HEK293 (cell line): ENCODE results near the gene RPL36AL.

Experiments
- CTCF ChIA-PET: fragments of 350-600 bp; formaldehyde crosslinking; extraction: SDS; loops from one replicate; lab custom pipeline; 2021; ENCODE audit warnings: antibody characterized with exemption; lab: Yijun Ruan, JAX
- POLR2A ChIA-PET: fragments of 300-600 bp; formaldehyde crosslinking; extraction: SDS; loops from one replicate; lab custom pipeline; 2020; ENCODE audit warnings: antibody characterized with exemption, inconsistent platforms; lab: Yijun Ruan, JAX
- H3K27ac ChIP-seq: fragments of 200-500 bp; sonication (Bioruptor generic); 2 replicates; pipeline ENCODE4 v1.5.1; 2014; ENCODE audit warnings: low read depth, low read length, control low read depth, inconsistent platforms; ENCODE audit errors: extremely low read depth
- H3K36me3 ChIP-seq, 2 experiments: fragments of 200-500 bp in 1 of 2; sonication (Bioruptor generic) in 1 of 2; 1 replicate in 1 of 2; 2 replicates in 1 of 2; pipeline ENCODE4 v1.5.1; 2014 to 2017; ENCODE audit warnings: inconsistent platforms in 2 of 2, low read length in 2 of 2; ENCODE audit not compliant: control insufficient read depth in 2 of 2, insufficient read depth in 1 of 2
- H3K4me1 ChIP-seq: fragments of 200-500 bp; sonication (Bioruptor generic); 2 replicates; pipeline ENCODE4 v1.5.1; 2014; ENCODE audit warnings: mild to moderate bottlenecking, low read length, inconsistent platforms; ENCODE audit not compliant: control insufficient read depth, insufficient read depth
- H3K4me3 ChIP-seq: 2 replicates; pipeline ENCODE4 v1.5.1; 2011; ENCODE audit warnings: low read depth, mild to moderate bottlenecking, control low read depth, low read length, moderate library complexity
- H3K9me3 ChIP-seq: fragments of 200-500 bp; sonication (Bioruptor generic); 2 replicates; pipeline ENCODE4 v1.5.1; 2014; ENCODE audit warnings: low read depth, low read length, inconsistent platforms; ENCODE audit not compliant: control insufficient read depth, insufficient read depth
- GLIS2 ChIP-seq: fragments of 450-650 bp; formaldehyde crosslinking; IDR thresholded peaks from 2 replicates; pipeline ENCODE4 v1.5.1; 2016; ENCODE audit warnings: missing biosample characterization, missing genetic modification characterization
- REPIN1 ChIP-seq: fragments of 450-650 bp; formaldehyde crosslinking; IDR thresholded peaks from 2 replicates; pipeline ENCODE4 v1.5.1; 2017; ENCODE audit warnings: missing biosample characterization, missing genetic modification characterization, low read depth
- ZBTB21 ChIP-seq: fragments of 450-650 bp; formaldehyde crosslinking; IDR thresholded peaks from 2 replicates; pipeline ENCODE4 v1.5.1; 2017; ENCODE audit warnings: missing biosample characterization, missing genetic modification characterization
- ZBTB48 ChIP-seq: fragments of 450-650 bp; formaldehyde crosslinking; IDR thresholded peaks from 2 replicates; pipeline ENCODE4 v1.5.1; 2016; ENCODE audit warnings: missing biosample characterization, missing genetic modification characterization
- ZNF114 ChIP-seq: fragments of 450-650 bp; formaldehyde crosslinking; IDR thresholded peaks from 2 replicates; pipeline ENCODE4 v1.5.0; 2017; ENCODE audit warnings: missing biosample characterization, missing genetic modification characterization
- ZNF174 ChIP-seq: fragments of 450-650 bp; formaldehyde crosslinking; IDR thresholded peaks from 2 replicates; pipeline ENCODE4 v1.5.0; 2017; ENCODE audit warnings: missing biosample characterization, mild to moderate bottlenecking, missing genetic modification characterization
- ZNF274 ChIP-seq, 2 experiments: fragments of 200-500 bp in 1 of 2; fragments of 450-650 bp in 1 of 2; sonication (Bioruptor generic) in 1 of 2; formaldehyde crosslinking in 1 of 2; IDR thresholded peaks; 2 replicates each; pipeline versions ENCODE4 v1.5.1 to v1.6.1; 2014 to 2016; ENCODE audit warnings: borderline replicate concordance in 1 of 2, inconsistent platforms in 1 of 2, low read length in 1 of 2, missing biosample characterization in 1 of 2, missing genetic modification characterization in 1 of 2
- ZNF433 ChIP-seq: fragments of 450-650 bp; formaldehyde crosslinking; IDR thresholded peaks from 2 replicates; pipeline ENCODE4 v1.5.1; 2016; ENCODE audit warnings: missing biosample characterization, missing genetic modification characterization, low read depth
- ZNF518A ChIP-seq: fragments of 450-650 bp; formaldehyde crosslinking; conservative IDR thresholded peaks from 2 replicates; pipeline ENCODE4 v1.5.1; 2016; ENCODE audit warnings: low read depth, missing biosample characterization, missing genetic modification characterization
- ZNF548 ChIP-seq: fragments of 450-650 bp; formaldehyde crosslinking; IDR thresholded peaks from 2 replicates; pipeline ENCODE4 v1.5.1; 2016; ENCODE audit warnings: missing biosample characterization, missing genetic modification characterization
- ZNF610 ChIP-seq: fragments of 450-650 bp; formaldehyde crosslinking; IDR thresholded peaks from 2 replicates; pipeline ENCODE4 v1.5.1; 2016; ENCODE audit warnings: missing biosample characterization, missing genetic modification characterization, borderline replicate concordance
- ZNF707 ChIP-seq: fragments of 450-650 bp; formaldehyde crosslinking; IDR thresholded peaks from 2 replicates; pipeline ENCODE4 v1.5.1; 2016; ENCODE audit warnings: missing biosample characterization, missing genetic modification characterization
- ZNF785 ChIP-seq: fragments of 450-650 bp; formaldehyde crosslinking; IDR thresholded peaks from 2 replicates; pipeline ENCODE4 v1.5.1; 2016; ENCODE audit warnings: missing biosample characterization, missing genetic modification characterization
- ZNF791 ChIP-seq: fragments of 450-650 bp; formaldehyde crosslinking; IDR thresholded peaks from 2 replicates; pipeline ENCODE4 v1.5.1; 2016; ENCODE audit warnings: missing biosample characterization, missing genetic modification characterization
- ZNF837 ChIP-seq: fragments of 450-650 bp; formaldehyde crosslinking; IDR thresholded peaks from 2 replicates; pipeline ENCODE4 v1.5.1; 2016; ENCODE audit warnings: missing biosample characterization, missing genetic modification characterization
- ZSCAN16 ChIP-seq: fragments of 450-650 bp; formaldehyde crosslinking; IDR thresholded peaks from 2 replicates; pipeline ENCODE4 v1.5.1; 2016; ENCODE audit warnings: missing biosample characterization, missing genetic modification characterization
- ZSCAN18 ChIP-seq: fragments of 450-650 bp; formaldehyde crosslinking; IDR thresholded peaks from 2 replicates; pipeline ENCODE4 v1.5.1; 2016; ENCODE audit warnings: missing biosample characterization, missing genetic modification characterization
- TF ChIP-seq, protein P1 (sequence below): fragments of 450-650 bp; formaldehyde crosslinking; IDR thresholded peaks from 2 replicates; pipeline ENCODE4 v1.5.1; 2017; ENCODE audit warnings: missing biosample characterization, missing genetic modification characterization
- TF ChIP-seq, protein P2 (sequence below): fragments of 450-650 bp; formaldehyde crosslinking; IDR thresholded peaks from 2 replicates; pipeline ENCODE4 v1.5.1; 2016; ENCODE audit warnings: missing biosample characterization, missing genetic modification characterization
- TF ChIP-seq, protein P3 (sequence below): fragments of 450-650 bp; formaldehyde crosslinking; IDR thresholded peaks from 2 replicates; pipeline ENCODE4 v1.5.1; 2016; ENCODE audit warnings: missing biosample characterization, missing genetic modification characterization

Gene RPL36AL

DNA sequence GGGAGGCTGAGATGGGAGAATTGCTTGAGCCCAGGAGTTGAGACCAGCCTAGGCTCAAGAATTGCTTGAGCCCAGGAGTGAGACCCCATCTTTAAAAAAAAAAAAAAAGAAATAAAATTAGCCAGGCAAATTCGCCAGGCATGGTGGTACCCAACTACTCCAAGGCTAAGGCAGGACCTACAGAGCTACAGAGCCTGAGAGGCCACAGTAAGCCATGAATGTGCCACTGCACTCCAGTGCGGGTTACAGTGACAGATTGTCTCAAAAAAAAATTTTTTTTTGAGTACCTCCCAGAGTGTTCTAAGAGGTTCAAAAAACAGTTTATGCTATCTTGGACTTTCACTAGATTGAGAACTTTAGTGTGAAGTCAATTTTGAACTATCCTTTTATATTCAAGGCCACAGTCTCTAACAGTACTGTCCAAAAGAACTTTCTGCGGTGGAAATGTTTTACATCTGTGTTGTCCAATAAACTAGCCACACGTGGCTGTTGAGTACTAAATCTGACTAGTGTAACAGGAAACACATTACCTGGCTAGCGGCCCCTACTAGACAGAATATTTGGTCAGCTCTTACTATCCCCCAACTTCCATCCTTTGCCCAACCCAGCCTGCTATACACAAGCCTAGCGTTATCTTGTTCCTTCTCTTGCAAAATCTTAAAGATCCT, 2.4 kb downstream of the RPL36AL start:
- Histone ChIP-seq H3K27ac (no peak overlapping the region), H3K4me1 (no peaks in the 10 kb centered on the region), H3K36me3 (peaks cover 27 to 39% of the 10 kb centered on the region in 2 experiments), H3K4me3 (no peak overlapping the region), H3K9me3 (no peaks in the 10 kb centered on the region)
- CTCF ChIA-PET: interaction anchor here (2.0 kb wide), 1 partner anchor 31 kb away, joined by 6 read pairs; no protein-coding TSS in a partner anchor
- TF ChIP-seq ZNF707 (tag by site-specific recombination): no peak
- TF ChIP-seq, protein P1, sequence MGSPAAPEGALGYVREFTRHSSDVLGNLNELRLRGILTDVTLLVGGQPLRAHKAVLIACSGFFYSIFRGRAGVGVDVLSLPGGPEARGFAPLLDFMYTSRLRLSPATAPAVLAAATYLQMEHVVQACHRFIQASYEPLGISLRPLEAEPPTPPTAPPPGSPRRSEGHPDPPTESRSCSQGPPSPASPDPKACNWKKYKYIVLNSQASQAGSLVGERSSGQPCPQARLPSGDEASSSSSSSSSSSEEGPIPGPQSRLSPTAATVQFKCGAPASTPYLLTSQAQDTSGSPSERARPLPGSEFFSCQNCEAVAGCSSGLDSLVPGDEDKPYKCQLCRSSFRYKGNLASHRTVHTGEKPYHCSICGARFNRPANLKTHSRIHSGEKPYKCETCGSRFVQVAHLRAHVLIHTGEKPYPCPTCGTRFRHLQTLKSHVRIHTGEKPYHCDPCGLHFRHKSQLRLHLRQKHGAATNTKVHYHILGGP: no peak
- POLR2A ChIA-PET: interaction anchor here (1.2 kb wide), 1 partner anchor 12 kb away, joined by 6 read pairs; no protein-coding TSS in a partner anchor

DNA sequence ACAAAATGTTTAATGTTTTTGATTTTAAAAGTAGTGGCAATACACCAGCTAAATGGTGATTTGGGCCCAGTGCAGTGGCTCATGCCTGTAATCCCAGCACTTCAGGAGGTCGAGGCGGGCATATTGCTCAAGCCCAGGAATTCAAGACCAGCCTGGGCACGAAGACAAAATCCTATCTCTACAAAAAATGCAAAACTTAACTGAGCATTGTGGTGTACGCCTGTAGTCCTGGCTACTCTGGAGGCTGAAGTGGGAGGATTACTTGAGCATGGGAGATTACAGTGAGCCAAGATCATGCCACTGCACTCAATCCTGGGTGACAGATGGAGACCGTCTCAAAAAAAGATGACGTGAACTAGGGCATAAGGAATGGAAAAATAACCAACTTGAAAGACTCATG, 4.7 kb downstream of the RPL36AL start:
- Histone ChIP-seq H3K9me3 (no peaks in the 10 kb centered on the region), H3K36me3 (peaks cover 27 to 34% of the 10 kb centered on the region in 2 experiments), H3K4me3 (no peak overlapping the region), H3K27ac (no peak overlapping the region)
- POLR2A ChIA-PET: no interaction called here
- no peak for TF ChIP-seq ZNF114
- TF ChIP-seq ZNF518A: no peak
- TF ChIP-seq ZNF791 (tag by site-specific recombination): no peak
- TF ChIP-seq ZSCAN16 (tag by site-specific recombination): no peak
- no peak for TF ChIP-seq ZNF785 (tag by site-specific recombination)
- TF ChIP-seq ZNF610 (tag by site-specific recombination): no peak
- no peak for TF ChIP-seq ZNF837 (tag by site-specific recombination)
- TF ChIP-seq ZNF274 (IDR thresholded peaks at IDR 0.05; ENCODE audit: low read length): no peak
- TF ChIP-seq ZNF274 (tag by site-specific recombination; IDR thresholded peaks at IDR 0.05; ENCODE audit: borderline replicate concordance): no peak
- TF ChIP-seq ZNF174: no peak
- no peak for TF ChIP-seq GLIS2
- no peak for TF ChIP-seq REPIN1 (tag by site-specific recombination)
- TF ChIP-seq, protein P2, sequence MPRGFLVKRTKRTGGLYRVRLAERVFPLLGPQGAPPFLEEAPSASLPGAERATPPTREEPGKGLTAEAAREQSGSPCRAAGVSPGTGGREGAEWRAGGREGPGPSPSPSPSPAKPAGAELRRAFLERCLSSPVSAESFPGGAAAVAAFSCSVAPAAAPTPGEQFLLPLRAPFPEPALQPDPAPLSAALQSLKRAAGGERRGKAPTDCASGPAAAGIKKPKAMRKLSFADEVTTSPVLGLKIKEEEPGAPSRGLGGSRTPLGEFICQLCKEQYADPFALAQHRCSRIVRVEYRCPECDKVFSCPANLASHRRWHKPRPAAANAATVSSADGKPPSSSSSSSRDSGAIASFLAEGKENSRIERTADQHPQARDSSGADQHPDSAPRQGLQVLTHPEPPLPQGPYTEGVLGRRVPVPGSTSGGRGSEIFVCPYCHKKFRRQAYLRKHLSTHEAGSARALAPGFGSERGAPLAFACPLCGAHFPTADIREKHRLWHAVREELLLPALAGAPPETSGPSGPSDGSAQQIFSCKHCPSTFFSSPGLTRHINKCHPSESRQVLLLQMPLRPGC (tag by site-specific recombination): no peak
- TF ChIP-seq ZNF433 (tag by site-specific recombination): no peak
- TF ChIP-seq ZBTB21 (tag by site-specific recombination): no peak
- TF ChIP-seq, protein P3, sequence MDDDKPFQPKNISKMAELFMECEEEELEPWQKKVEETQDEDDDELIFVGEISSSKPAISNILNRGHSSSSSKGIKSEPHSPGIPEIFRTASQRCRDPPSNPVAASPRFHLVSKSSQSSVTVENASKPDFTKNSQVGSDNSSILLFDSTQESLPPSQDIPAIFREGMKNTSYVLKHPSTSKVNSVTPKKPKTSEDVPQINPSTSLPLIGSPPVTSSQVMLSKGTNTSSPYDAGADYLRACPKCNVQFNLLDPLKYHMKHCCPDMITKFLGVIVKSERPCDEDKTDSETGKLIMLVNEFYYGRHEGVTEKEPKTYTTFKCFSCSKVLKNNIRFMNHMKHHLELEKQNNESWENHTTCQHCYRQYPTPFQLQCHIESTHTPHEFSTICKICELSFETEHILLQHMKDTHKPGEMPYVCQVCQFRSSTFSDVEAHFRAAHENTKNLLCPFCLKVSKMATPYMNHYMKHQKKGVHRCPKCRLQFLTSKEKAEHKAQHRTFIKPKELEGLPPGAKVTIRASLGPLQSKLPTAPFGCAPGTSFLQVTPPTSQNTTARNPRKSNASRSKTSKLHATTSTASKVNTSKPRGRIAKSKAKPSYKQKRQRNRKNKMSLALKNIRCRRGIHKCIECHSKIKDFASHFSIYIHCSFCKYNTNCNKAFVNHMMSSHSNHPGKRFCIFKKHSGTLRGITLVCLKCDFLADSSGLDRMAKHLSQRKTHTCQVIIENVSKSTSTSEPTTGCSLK: no peak
- TF ChIP-seq ZBTB48 (tag by site-specific recombination): no peak
- no peak for TF ChIP-seq ZNF548 (tag by site-specific recombination)
- TF ChIP-seq ZSCAN18: no peak
- TF ChIP-seq, all 188 proteins: peak for 0
- no peaks in the 10 kb centered on the region for H3K4me1 ChIP-seq
- CTCF ChIA-PET: interaction anchor here (0.7 to 1.8 kb wide), 2 partner anchors 154 to 1873 kb away, joined by 3 to 8 read pairs; no protein-coding TSS in a partner anchor
